ENCODE data around the gene SLC6A12.

SLC6A12 gene

GRCh38 chr12:171743-172676, 41.9 kb downstream of the SLC6A12 start:
- no peak for DNase-seq
- H3K27me3 ChIP-seq, result peaks cover 0 to 43% of the 10 kb centered on the region in 2 donors
- H3K36me3 ChIP-seq, result no peaks in the 10 kb centered on the region
- peaks cover 0 to 18% (median 10%) of the 10 kb centered on the region in 4 donors for H3K4me1 ChIP-seq
- intact Hi-C loops (cut with DNase I; ENCODE audit: low total_unique reads), result no loop called here
- H3K9me3 ChIP-seq, result no peaks in the 10 kb centered on the region
- no peak overlapping the region for H3K4me3 ChIP-seq
- TF ChIP-seq CTCF (IDR thresholded peaks at IDR 0.05), result no peak
- H3K27ac ChIP-seq, result no peak overlapping the region

- Histone ChIP-seq H3K27me3 (peaks cover 0 to 43% of the 10 kb centered on the region in 2 donors), H3K4me3 (no peak overlapping the region), H3K4me1 (peaks cover 0 to 10% (median 4%) of the 10 kb centered on the region in 4 donors), H3K36me3 (no peaks in the 10 kb centered on the region), H3K27ac (no peak overlapping the region), H3K9me3 (no peaks in the 10 kb centered on the region)
- intact Hi-C loops (cut with DNase I; ENCODE audit: low total_unique reads), result no loop called here
- TF ChIP-seq CTCF (IDR thresholded peaks at IDR 0.05), result no peak
- no peak for DNase-seq
Observed at GRCh38 chr12:171276-171675, 42.7 kb downstream of the SLC6A12 start.

GRCh38 chr12:170371-171225, 43.4 kb downstream of the SLC6A12 start:
- H3K9me3 ChIP-seq, result no peaks in the 10 kb centered on the region
- no peak for DNase-seq
- H3K4me1 ChIP-seq, result peaks cover 0 to 5% (median 1%) of the 10 kb centered on the region in 4 donors
- no peak for TF ChIP-seq CTCF (IDR thresholded peaks at IDR 0.05)
- H3K27me3 ChIP-seq, result peaks cover 0 to 49% of the 10 kb centered on the region in 2 donors
- no peak overlapping the region for H3K27ac ChIP-seq
- H3K4me3 ChIP-seq, result no peak overlapping the region
- H3K36me3 ChIP-seq, result no peaks in the 10 kb centered on the region
- intact Hi-C loops (cut with DNase I; ENCODE audit: low total_unique reads), result no loop called here

GRCh38 chr12:169528-170370, 44.2 kb downstream of the SLC6A12 start:
- H3K36me3 ChIP-seq, result no peaks in the 10 kb centered on the region
- peaks cover 0 to 56% of the 10 kb centered on the region in 2 donors for H3K27me3 ChIP-seq
- intact Hi-C loops (cut with DNase I; ENCODE audit: low total_unique reads), result no loop called here
- no peak overlapping the region for H3K27ac ChIP-seq
- H3K4me3 ChIP-seq, result no peak overlapping the region
- H3K9me3 ChIP-seq, result no peaks in the 10 kb centered on the region
- no peak for TF ChIP-seq CTCF (IDR thresholded peaks at IDR 0.05)
- no peaks in the 10 kb centered on the region for H3K4me1 ChIP-seq
- no peak for DNase-seq
